ENCODE measurements around the gene BLID.

BLID gene

DNA sequence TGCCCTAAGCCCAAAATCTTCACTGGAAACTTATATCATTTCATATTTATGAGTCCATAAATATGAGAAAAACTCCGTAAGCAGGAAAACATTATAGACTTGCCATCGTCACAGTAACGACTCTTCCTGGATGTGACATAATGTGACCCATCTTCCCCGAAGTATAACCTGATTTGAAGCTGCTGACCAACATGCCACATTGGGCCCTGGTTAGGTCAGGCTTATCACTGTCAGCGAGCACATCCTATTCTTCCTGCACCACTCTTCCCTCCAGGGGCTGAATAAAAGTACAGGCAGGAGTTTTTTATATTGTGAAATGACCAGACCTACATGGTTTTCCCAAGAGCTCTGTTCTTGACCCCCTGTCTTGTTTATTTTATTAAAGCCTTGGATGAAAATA lies 12.1 kb upstream of the BLID start:
- H3K4me3 ChIP-seq (ENCODE audit: control insufficient read depth, low read depth, low read length), result no peak overlapping the region
- TF ChIP-seq, protein P1, sequence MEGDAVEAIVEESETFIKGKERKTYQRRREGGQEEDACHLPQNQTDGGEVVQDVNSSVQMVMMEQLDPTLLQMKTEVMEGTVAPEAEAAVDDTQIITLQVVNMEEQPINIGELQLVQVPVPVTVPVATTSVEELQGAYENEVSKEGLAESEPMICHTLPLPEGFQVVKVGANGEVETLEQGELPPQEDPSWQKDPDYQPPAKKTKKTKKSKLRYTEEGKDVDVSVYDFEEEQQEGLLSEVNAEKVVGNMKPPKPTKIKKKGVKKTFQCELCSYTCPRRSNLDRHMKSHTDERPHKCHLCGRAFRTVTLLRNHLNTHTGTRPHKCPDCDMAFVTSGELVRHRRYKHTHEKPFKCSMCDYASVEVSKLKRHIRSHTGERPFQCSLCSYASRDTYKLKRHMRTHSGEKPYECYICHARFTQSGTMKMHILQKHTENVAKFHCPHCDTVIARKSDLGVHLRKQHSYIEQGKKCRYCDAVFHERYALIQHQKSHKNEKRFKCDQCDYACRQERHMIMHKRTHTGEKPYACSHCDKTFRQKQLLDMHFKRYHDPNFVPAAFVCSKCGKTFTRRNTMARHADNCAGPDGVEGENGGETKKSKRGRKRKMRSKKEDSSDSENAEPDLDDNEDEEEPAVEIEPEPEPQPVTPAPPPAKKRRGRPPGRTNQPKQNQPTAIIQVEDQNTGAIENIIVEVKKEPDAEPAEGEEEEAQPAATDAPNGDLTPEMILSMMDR (IDR thresholded peaks at IDR 0.05; ENCODE audit: control insufficient read depth, insufficient read depth, low read depth, low read length, missing control alignments), result no peak
- DNase-seq (ENCODE audit: low read depth), result no peak

DNA sequence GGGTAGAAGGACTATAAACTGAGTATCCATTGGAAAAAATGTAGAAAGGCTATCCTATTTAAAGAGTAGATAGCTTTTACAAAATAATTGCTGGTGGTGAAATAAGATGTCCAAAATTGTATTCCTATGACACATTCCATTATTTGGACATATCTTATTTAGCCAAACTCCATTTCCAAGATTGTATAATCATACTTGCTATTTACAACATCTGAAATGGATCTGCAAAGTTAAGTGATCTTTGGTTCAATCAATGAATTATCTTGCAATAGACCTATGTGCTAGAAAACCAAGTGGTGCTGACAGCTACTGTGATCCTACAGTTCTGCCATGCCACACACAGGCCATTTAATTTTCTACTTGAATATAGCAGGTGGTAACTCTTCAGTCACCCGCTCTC lies 11.0 kb upstream of the BLID start:
- TF ChIP-seq, protein P1 (IDR thresholded peaks at IDR 0.05; ENCODE audit: control insufficient read depth, insufficient read depth, low read depth, low read length, missing control alignments), result no peak
- DNase-seq (ENCODE audit: low read depth), result no peak
- no peak overlapping the region for H3K4me3 ChIP-seq (ENCODE audit: control insufficient read depth, low read depth, low read length)

DNA sequence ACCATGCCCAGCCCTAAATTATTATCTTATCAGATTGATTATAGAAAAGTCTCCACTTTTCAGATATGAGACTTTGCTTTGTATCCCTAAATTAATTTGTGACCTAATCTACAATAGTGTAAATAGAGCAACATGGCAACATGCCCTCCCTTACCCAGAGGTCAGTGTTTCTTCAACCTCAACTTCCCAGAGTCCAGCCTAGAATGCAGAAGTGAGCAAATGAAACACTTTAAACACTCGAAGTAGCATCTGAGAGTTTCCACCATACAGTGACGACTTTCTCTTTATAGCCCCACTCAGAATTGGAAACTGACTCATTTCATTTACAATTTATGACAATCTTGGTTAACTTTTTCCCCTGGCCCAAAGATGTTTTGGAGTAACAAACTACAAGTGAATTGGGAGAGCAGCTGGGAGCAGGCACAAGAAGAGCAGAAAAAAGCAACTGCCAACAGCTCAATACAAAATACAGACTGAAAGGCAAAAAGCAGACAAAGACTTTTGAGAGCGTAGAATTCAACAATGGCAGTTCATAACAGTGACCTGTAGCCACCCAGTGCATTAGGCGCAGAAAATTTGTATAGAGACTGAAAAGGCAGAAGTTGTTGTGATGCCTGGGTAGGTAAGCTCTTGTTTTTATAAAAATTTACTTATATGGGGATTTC lies 10.1 kb upstream of the BLID start:
- TF ChIP-seq, protein P1 (IDR thresholded peaks at IDR 0.05; ENCODE audit: control insufficient read depth, insufficient read depth, low read depth, low read length, missing control alignments), result no peak
- no peak for DNase-seq (ENCODE audit: low read depth)
- H3K4me3 ChIP-seq (ENCODE audit: control insufficient read depth, low read depth, low read length), result no peak overlapping the region

DNA sequence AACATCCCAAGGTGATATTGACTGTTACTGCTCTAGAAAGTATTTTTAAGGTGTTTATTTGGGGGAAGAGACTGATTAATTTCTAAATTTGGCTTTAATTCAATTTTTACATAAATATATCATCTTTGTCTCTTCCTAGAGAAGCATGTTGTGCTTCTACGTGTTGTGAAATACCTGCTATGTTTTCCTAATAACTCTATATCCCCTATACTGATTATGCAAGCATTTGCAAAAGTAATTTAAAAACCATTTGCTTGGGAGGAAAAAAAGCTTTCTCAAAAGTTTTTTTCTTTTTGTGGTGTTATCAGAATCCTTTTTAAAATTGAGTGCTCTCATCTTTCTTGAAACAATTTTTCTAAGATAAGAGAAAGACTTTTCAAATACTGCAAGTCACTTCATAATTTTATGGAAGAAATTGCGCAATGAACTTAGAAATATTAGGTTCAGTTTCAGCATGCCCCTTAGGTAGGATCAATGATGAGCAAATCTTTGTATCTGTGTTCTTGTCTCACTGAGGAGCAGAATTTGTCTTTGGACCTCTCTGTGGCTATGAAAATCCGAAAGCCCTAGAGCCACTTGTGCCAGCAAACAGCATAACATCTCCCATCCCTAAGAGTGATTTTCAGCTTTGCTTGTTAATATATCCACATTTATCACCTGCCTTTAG lies 7.4 kb upstream of the BLID start:
- H3K4me3 ChIP-seq (ENCODE audit: control insufficient read depth, low read depth, low read length), result no peak overlapping the region
- TF ChIP-seq, protein P1 (IDR thresholded peaks at IDR 0.05; ENCODE audit: control insufficient read depth, insufficient read depth, low read depth, low read length, missing control alignments), result no peak
- no peak for DNase-seq (ENCODE audit: low read depth)

DNA sequence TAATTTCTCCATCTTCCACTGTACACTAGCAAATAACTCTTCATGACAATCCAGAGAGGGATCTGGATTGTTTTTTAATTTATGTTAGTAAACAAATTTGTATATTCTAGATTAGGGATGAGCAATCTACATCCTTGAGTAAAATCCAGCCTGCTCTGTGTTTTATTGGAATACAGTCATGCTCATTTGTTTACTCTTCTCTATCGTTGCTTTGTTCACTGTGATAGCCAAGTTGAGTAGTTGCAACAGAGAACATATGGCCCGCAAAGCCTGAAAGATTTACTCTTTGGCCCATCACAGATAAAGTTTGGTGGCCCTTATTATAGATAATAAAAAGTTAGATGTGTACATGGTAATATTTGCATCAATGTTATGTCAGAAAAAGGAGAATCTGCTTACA lies 6.2 kb upstream of the BLID start:
- no peak overlapping the region for H3K4me3 ChIP-seq (ENCODE audit: control insufficient read depth, low read depth, low read length)
- no peak for DNase-seq (ENCODE audit: low read depth)
- TF ChIP-seq, protein P1 (IDR thresholded peaks at IDR 0.05; ENCODE audit: control insufficient read depth, insufficient read depth, low read depth, low read length, missing control alignments), result no peak

DNA sequence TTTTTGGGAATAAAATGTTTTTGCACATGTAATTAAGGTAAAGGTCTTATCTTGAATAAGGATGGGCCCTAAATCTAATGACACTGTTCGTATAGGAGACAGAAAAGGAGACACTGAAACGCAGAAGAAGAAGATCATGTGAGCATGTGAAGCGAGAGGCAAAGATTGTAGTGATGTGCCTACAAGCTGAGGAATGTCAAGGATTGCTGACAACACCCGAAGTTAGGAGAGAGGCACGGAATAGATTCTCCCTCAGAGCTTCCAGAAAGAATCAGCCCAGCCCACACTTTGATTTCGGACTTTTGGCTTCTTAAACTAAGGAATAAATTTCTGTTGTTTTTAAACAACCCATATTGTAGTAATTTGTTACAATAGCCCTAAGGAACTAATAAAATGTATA lies 4.1 kb upstream of the BLID start:
- no peak for DNase-seq (ENCODE audit: low read depth)
- H3K4me3 ChIP-seq (ENCODE audit: control insufficient read depth, low read depth, low read length), result no peak overlapping the region
- TF ChIP-seq, protein P1 (IDR thresholded peaks at IDR 0.05; ENCODE audit: control insufficient read depth, insufficient read depth, low read depth, low read length, missing control alignments), result no peak

Data from AG09309 (cell line).